VCaP (cell line): ENCODE measurements around the gene MFSD12.

ENCODE experiments used
- H3K27ac ChIP-seq: fragments of 450-650 bp; 2 replicates; pipeline ENCODE4 v1.5.1; 2017
- CTCF ChIP-seq: fragments of 450-650 bp; conservative IDR thresholded peaks from 2 replicates; pipeline ENCODE4 v1.5.1; 2017; ENCODE audit warnings: mild to moderate bottlenecking, moderate library complexity

Gene MFSD12

GRCh38 chr19:3521104-3521445 is 36.3 kb downstream of the MFSD12 start:
- TF ChIP-seq CTCF: no peak
- no peak overlapping the region for H3K27ac ChIP-seq

- no peak for TF ChIP-seq CTCF
- H3K27ac ChIP-seq: no peak overlapping the region
These were observed 37.0 kb downstream of the MFSD12 start for GRCh38 chr19:3520166-3521103.

- no peak overlapping the region for H3K27ac ChIP-seq
- no peak for TF ChIP-seq CTCF
These were observed 38.3 kb downstream of the MFSD12 start for GRCh38 chr19:3519126-3519525.

- no peak overlapping the region for H3K27ac ChIP-seq
- TF ChIP-seq CTCF: no peak
These were observed 38.7 kb downstream of the MFSD12 start for GRCh38 chr19:3518659-3519058.

GRCh38 chr19:3518255-3518654 is 39.1 kb downstream of the MFSD12 start:
- no peak for TF ChIP-seq CTCF
- no peak overlapping the region for H3K27ac ChIP-seq

- no peak overlapping the region for H3K27ac ChIP-seq
- no peak for TF ChIP-seq CTCF
These were observed 39.7 kb downstream of the MFSD12 start for GRCh38 chr19:3517638-3518037.

- no peak overlapping the region for H3K27ac ChIP-seq
- TF ChIP-seq CTCF: no peak
These were observed 40.6 kb downstream of the MFSD12 start for GRCh38 chr19:3516675-3517207.
